CD4-positive, alpha-beta T cell treated with Interleukin-15 for 4 hours (primary cell): ENCODE data around the gene CCDC15.

Experiments used
- DNase-seq: peaks from one replicate; pipeline ENCODE4 v3.0.0-alpha.2; 2020; ENCODE audit warnings: low spot score

Gene CCDC15, protein sequence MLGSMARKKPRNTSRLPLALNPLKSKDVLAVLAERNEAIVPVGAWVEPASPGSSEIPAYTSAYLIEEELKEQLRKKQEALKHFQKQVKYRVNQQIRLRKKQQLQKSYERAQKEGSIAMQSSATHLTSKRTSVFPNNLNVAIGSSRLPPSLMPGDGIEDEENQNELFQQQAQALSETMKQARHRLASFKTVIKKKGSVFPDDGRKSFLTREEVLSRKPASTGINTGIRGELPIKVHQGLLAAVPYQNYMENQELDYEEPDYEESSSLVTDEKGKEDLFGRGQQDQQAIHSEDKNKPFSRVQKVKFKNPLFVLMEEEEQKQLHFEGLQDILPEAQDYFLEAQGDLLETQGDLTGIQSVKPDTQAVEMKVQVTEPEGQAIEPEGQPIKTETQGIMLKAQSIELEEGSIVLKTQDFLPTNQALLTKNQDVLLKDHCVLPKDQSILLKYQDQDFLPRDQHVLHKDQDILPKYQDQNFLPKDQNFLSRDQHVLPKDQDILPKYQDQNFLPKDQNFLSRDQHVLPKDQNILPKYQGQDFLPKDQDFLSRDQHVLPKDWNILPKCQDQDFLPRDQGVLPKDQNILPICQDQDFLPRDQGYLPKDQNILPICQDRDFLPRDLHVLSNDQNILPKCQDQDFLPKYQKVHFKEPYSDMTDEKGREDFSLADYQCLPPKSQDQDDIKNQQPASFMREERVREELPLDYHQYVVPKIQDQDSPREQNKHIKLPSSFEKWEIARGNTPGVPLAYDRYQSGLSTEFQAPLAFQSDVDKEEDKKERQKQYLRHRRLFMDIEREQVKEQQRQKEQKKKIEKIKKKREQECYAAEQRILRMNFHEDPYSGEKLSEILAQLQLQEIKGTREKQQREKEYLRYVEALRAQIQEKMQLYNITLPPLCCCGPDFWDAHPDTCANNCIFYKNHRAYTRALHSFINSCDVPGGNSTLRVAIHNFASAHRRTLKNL

GRCh38 chr11:124953753-124954589, at the start of gene CCDC15:
TSS of gene CCDC15 (plus strand) at chr11:124954202. CDS start at chr11:124954733, 531 bp downstream.
- peak; percentile 91 for DNase-seq

- DNase-seq: no peak
Measured at GRCh38 chr11:124915541-124916369, 38.2 kb upstream of the CCDC15 start.

GRCh38 chr11:124916370-124916710, 37.7 kb upstream of the CCDC15 start:
- DNase-seq: no peak

DNA sequence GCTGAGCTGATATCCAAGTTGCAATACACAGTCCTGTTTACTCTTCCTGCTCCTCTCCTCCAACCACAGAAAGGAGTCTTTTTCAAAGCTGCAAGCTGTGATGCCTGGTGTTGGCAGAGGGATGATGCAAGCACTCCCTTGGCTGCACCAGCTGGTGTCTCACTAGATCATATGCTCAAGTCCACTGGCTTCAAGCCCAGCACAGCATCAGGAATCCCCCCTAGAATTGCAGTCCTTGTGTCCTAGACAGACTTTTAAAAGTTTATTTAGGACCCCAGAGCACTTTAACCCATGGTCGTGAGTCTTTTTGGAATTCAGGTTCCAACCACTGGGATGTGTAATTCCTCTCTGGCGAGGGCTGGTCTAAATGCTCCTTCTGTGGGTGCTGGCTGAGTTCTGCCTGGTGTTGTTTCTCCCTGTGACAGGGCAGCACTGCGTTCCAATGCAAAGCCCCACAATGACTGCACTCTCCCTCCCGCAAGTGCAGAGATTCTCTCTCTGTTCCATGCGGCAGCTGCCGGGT, 36.8 kb upstream of the CCDC15 start:
- no peak for DNase-seq

DNA sequence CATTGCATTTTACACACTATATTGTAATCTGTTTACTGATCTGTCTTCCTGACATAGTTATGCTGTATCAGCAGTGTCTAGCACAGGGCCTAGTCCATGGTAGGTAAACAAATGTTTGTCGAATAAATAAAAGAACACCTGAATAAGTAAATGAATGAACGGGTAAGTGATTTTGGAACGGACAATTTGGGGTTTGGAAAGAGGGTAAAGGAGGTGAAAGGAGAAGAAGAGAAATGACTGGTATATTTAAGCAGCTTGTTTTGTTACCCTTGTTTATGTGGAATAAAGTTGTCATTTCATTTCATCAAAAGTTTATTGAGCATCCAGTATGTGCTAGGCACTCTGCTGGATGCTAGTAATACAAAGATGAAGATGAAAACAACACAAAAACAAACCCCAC, 35.1 kb upstream of the CCDC15 start, which contains the start of gene HEPN1:
TSS of gene HEPN1 (plus strand) at position 301 of the 400 bp plus-strand sequence.
- no peak for DNase-seq

GRCh38 chr11:124919898-124920297, 34.1 kb upstream of the CCDC15 start:
- no peak for DNase-seq

- no peak for DNase-seq
Measured at GRCh38 chr11:124920356-124920755, 33.6 kb upstream of the CCDC15 start.

- peak; percentile 78 for DNase-seq
Measured at GRCh38 chr11:124920870-124921609, 33.0 kb upstream of the CCDC15 start.

- no peak for DNase-seq
Measured at GRCh38 chr11:124922831-124923230, 31.2 kb upstream of the CCDC15 start.

- DNase-seq: no peak
Measured at GRCh38 chr11:124923296-124923695, 30.7 kb upstream of the CCDC15 start.

DNA sequence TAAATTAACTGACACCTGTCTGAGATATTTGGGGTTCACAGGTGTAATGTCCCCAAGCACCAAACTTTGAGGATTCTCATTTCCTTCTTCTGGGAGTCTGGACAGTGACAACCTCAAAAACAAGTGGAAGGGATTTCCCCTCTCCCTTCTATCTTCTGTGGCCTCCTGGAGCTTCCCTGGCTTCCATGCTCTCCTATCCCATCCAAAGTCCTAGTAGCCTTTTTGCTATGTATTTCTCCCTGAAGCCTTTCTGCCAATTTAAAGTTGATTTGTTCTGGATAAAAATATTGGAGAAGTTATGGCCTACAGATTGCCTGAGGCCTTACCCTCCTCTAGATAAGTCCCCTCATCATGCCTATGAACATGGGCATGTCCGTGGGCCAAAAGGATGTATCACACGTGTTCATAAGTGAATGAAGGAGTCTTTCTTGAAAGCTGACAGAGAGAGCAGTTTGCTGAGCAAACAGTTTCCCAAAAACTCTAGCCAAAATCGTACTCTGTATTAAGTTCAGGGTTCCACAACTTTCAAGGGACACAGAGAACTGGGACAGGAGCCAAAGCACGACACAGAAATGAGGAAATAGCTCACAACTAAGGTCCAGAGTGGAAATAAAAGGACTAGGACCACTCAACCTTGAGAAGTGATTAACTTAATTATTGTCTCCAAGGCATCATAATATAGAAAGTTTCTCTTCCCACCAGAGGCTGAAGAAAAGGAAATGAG, 24.9 kb upstream of the CCDC15 start:
- no peak for DNase-seq

- no peak for DNase-seq
Measured at GRCh38 chr11:124930799-124931198, 23.2 kb upstream of the CCDC15 start.

DNA sequence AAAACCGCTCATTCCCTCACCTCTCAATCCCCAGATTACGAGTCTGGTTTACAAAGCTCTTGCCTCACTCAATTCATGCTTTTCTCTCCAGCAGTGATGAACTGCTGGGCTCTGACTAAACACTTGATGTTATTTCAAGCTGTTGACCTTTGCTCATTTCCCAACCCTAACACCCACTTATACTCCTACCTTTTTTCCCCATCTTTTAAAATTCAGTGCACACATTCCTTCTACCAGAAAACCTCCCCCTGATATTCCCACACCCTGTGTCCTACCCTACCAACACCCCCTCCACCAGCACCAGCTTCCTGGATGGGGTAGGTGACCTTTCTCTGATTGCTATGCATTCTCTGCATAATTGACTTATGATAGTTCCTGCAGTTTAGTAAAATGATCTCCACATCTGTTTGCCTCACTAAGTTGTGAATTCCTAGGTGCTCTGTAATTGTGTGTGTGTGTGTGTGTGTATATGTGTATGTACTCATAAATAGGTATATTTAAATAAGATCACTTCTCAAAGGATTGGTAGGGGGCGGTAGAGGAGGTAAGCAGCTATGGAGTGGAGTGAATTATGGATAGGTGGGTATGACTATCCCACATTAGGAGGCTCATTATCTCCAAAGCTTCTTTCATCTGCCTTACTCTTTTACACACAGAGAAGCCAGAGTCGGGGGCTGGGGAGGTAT, 19.0 kb upstream of the CCDC15 start:
- no peak for DNase-seq

GRCh38 chr11:124935548-124936514, 18.2 kb upstream of the CCDC15 start, which contains the start of gene HEPACAM:
TSS of gene HEPACAM (minus strand) at chr11:124936047. CDS start at chr11:124936006, 41 bp downstream.
- no peak for DNase-seq

DNA sequence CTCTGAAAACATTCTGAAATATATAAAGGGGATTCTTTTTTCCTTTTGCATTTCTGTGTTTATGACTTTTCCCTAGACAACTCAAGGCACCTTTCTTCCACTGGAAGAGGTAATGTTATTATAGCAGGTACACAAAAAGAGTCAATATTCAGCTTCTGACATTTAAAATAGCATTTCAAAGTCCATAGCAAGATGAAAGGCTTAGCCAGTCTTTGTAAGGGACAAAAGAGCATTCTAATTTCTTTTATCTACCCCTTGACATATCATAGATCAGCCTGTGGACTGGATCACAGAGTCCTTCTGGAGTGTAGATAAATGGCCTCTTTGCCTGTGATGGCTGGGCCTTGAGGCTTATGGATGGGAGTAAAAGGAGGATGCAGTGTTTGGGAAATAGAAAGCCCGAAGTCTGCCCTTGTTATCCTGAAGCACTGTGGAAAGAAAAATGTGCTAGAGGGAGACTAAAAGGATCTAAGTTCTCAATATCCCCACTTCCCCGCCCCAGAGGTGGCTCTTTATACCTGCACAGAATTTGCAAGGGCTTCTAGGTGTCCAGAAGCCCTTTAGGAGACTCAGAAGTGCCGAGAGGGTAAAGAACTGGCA, 16.6 kb upstream of the CCDC15 start:
- DNase-seq: no peak

DNA sequence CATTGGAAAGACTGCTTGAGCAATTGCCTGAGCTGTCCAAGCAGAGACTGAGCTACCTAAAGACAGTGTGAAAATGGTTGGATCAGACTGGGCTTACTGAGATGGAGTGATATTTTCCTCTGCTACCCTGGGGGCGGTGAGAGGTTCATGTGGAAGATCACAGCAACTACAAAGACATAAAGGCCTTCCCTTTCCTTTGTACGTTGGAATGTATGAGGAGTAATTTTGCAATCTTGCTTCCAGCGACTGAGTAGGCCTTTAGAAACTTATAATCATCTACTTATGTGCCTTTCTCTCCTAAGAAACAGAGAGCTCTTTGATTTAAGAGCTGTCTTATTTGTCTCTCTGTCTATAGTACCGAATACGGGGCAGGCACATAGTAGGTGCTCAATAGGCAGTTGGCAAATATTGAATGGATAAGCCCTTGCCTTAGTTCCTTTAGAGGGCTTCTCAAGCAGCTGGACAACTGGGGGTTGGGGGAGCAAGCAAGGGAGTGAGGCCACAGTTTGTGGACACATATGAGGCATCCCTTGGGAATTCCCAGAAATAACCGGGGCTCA, 15.7 kb upstream of the CCDC15 start:
- no peak for DNase-seq

GRCh38 chr11:124938970-124939369, 15.0 kb upstream of the CCDC15 start:
- no peak for DNase-seq
